Stomach (tissue), 4 donors: ENCODE data around the gene GNAS.

Experiments used
- POLR2AphosphoS5 ChIP-seq, 3 donors: sonication (generic); formaldehyde crosslinking; IDR thresholded peaks; one replicate each; pipeline ENCODE4 v1.6.1; 2016; ENCODE audit warnings: antibody characterized with exemption in 3 of 3
- TF ChIP-seq, protein P1 (sequence below), 7 experiments: fragments of 450-650 bp in 4 of 7; fragments of 200-600 bp in 3 of 7; sonication (generic) in 3 of 7; IDR thresholded peaks; one replicate each; pipeline ENCODE4 v1.5.1; 2016 to 2019; ENCODE audit warnings: antibody characterized with exemption in 7 of 7, control low read depth in 2 of 7, mild to moderate bottlenecking in 1 of 7

GRCh38 chr20:58876437-58876836 is 23.9 kb downstream of the GNAS start:
- TF ChIP-seq, protein P1, sequence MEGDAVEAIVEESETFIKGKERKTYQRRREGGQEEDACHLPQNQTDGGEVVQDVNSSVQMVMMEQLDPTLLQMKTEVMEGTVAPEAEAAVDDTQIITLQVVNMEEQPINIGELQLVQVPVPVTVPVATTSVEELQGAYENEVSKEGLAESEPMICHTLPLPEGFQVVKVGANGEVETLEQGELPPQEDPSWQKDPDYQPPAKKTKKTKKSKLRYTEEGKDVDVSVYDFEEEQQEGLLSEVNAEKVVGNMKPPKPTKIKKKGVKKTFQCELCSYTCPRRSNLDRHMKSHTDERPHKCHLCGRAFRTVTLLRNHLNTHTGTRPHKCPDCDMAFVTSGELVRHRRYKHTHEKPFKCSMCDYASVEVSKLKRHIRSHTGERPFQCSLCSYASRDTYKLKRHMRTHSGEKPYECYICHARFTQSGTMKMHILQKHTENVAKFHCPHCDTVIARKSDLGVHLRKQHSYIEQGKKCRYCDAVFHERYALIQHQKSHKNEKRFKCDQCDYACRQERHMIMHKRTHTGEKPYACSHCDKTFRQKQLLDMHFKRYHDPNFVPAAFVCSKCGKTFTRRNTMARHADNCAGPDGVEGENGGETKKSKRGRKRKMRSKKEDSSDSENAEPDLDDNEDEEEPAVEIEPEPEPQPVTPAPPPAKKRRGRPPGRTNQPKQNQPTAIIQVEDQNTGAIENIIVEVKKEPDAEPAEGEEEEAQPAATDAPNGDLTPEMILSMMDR (IDR thresholded peaks at IDR 0.05): no peak
- TF ChIP-seq POLR2AphosphoS5 (IDR thresholded peaks at IDR 0.05): no peak
